K562 (cell line): ENCODE results near the gene BCAR3. TPM values are rescaled to one million over a fixed set of nuclear protein-coding genes. Genes with fewer than 3 reads are reported as not detected.
A peak's percentile ranks its signal among the peaks of the same experiment; 100 is the strongest.

Experiments used
- ATAC-seq: fragments of 200-7000 bp; cut with Tn5 transposase; 3 replicates; pipeline ENCODE4 v1.9.1; 2020; ENCODE audit warnings: moderate library complexity
- BruUV-seq: library from RNA; stranded (reverse); fragments of 400-500 nt; replicated peaks from 2 replicates; lab custom pipeline; 2021; lab: Mats Ljungman, UMichigan
- CTCF ChIA-PET: fragments of 300-600 bp; formaldehyde crosslinking; extraction: SDS; loops from one replicate; lab custom pipeline; 2021; ENCODE audit warnings: low intra/inter-chr PET ratio; lab: Yijun Ruan, JAX
- POLR2A ChIA-PET: fragments of 300-600, 350-650 bp; sonication (Branson Sonifier 250); formaldehyde crosslinking; extraction: SDS; loops from one replicate; lab custom pipeline; 2021; ENCODE audit warnings: antibody characterized with exemption, inconsistent platforms; lab: Yijun Ruan, JAX
- DNase-seq, 4 experiments: peaks; one replicate each; pipeline versions ENCODE4 v3.0.0 to v3.0.0-alpha.2; 2011 to 2018; ENCODE audit warnings: low spot score in 3 of 4, mixed read lengths in 3 of 4; ENCODE audit errors: extremely low read depth in 1 of 4
- FAIRE-seq: peaks from 2 replicates; lab custom pipeline; 2011; peaks lifted over from hg19 to GRCh38; lab: Jason Lieb, UNC
- H2AFZ ChIP-seq: 2 replicates; pipeline ENCODE4 v1.6.0; 2011; ENCODE audit warnings: low read depth, low read length, control low read depth, inconsistent platforms
- H3K27ac ChIP-seq: fragments of 200-600 bp; 3 replicates; pipeline ENCODE4 v1.8.0; 2011; ENCODE audit warnings: low read depth, mild to moderate bottlenecking, control low read depth, inconsistent platforms, low read length, moderate library complexity, mixed read lengths; ENCODE audit errors: extremely low read depth
- H3K27me3 ChIP-seq, 2 experiments: fragments of 300-600 bp in 1 of 2; 2 replicates in 1 of 2; 3 replicates in 1 of 2; pipeline versions ENCODE4 v1.6.0 to v1.8.0; 2011; ENCODE audit warnings: inconsistent platforms in 2 of 2, low read length in 2 of 2, mild to moderate bottlenecking in 1 of 2, mixed read lengths in 1 of 2, moderate library complexity in 1 of 2; ENCODE audit not compliant: control insufficient read depth in 2 of 2, insufficient read depth in 2 of 2
- H3K36me3 ChIP-seq: fragments of 300-600 bp; 3 replicates; pipeline ENCODE4 v1.8.0; 2011; ENCODE audit warnings: mild to moderate bottlenecking, low read length, inconsistent platforms; ENCODE audit not compliant: control insufficient read depth, insufficient read depth
- H3K4me1 ChIP-seq, 2 experiments: fragments of 200-600 bp in 1 of 2; replicated peaks in 1 of 2; 2 replicates in 1 of 2; 3 replicates in 1 of 2; pipeline versions ENCODE4 v1.5.1 to v1.8.0; 2011; ENCODE audit warnings: inconsistent platforms in 2 of 2, low read length in 2 of 2, mild to moderate bottlenecking in 1 of 2, mixed read lengths in 1 of 2, moderate library complexity in 1 of 2; ENCODE audit not compliant: control insufficient read depth in 2 of 2, insufficient read depth in 2 of 2
- H3K4me2 ChIP-seq: 2 replicates; pipeline ENCODE4 v1.6.1; 2011; ENCODE audit warnings: low read length, control low read depth, inconsistent platforms, mixed read lengths; ENCODE audit not compliant: insufficient read depth
- H3K4me3 ChIP-seq: fragments of 200-600 bp; sonication (generic), shearing (Covaris generic); 2 replicates; pipeline ENCODE4 v1.5.1; 2016; ENCODE audit warnings: control low read depth, inconsistent platforms
- H3K79me2 ChIP-seq: fragments of 200-600 bp; 3 replicates; pipeline ENCODE4 v1.8.0; 2011; ENCODE audit warnings: low read length, inconsistent platforms; ENCODE audit not compliant: control insufficient read depth, insufficient read depth
- H3K9ac ChIP-seq, 2 experiments: 2 replicates each; pipeline versions ENCODE4 v1.6.0 to v1.6.1; 2011; ENCODE audit warnings: low read depth in 2 of 2, low read length in 2 of 2, control low read depth in 1 of 2, inconsistent platforms in 1 of 2, mild to moderate bottlenecking in 1 of 2, mixed read lengths in 1 of 2; ENCODE audit not compliant: insufficient read depth in 1 of 2
- H3K9me1 ChIP-seq: one replicate; pipeline ENCODE4 v1.6.0; 2011; ENCODE audit warnings: inconsistent platforms, mild to moderate bottlenecking, low read length, moderate library complexity; ENCODE audit not compliant: control insufficient read depth, insufficient read depth
- H3K9me3 ChIP-seq: replicated peaks from 2 replicates; pipeline ENCODE4 v1.5.1; 2011; ENCODE audit warnings: low read depth, low read length, inconsistent platforms; ENCODE audit not compliant: control insufficient read depth, insufficient read depth
- H4K20me1 ChIP-seq: replicated peaks from 2 replicates; pipeline ENCODE4 v1.6.1; 2011; ENCODE audit warnings: low read length, inconsistent platforms, mixed read lengths; ENCODE audit not compliant: control insufficient read depth, insufficient read depth
- CC2D1A ChIP-seq: fragments of 450-650 bp; IDR thresholded peaks from 2 replicates; pipeline ENCODE4 v1.6.1; 2017; ENCODE audit warnings: mild to moderate bottlenecking
- CREM ChIP-seq: IDR thresholded peaks from 2 replicates; pipeline ENCODE4 v1.6.1; 2014; ENCODE audit warnings: antibody characterized with exemption, low read depth
- ELF1 ChIP-seq: fragments of 200-800 bp; sonication (Bioruptor generic); IDR thresholded peaks from 2 replicates; pipeline ENCODE4 v1.6.1; 2016; ENCODE audit warnings: missing genetic modification characterization, missing compliant biosample characterization
- FOXK2 ChIP-seq, 2 experiments: fragments of 450-650 bp; IDR thresholded peaks in 1 of 2; conservative IDR thresholded peaks in 1 of 2; 2 replicates each; pipeline ENCODE4 v1.6.1; 2016; ENCODE audit warnings: low read depth in 2 of 2, mild to moderate bottlenecking in 1 of 2
- GTF2A2 ChIP-seq: IDR thresholded peaks from 2 replicates; pipeline ENCODE4 v1.6.1; 2016; ENCODE audit warnings: mild to moderate bottlenecking, missing genetic modification characterization, missing compliant biosample characterization
- HDAC3 ChIP-seq: fragments of 450-650 bp; IDR thresholded peaks from 2 replicates; pipeline ENCODE4 v1.6.1; 2018; ENCODE audit warnings: borderline replicate concordance, mild to moderate bottlenecking, moderate library complexity; ENCODE audit not compliant: partially characterized antibody
- MAFG ChIP-seq: fragments of 450-650 bp; conservative IDR thresholded peaks from 2 replicates; pipeline ENCODE4 v1.6.1; 2016; ENCODE audit warnings: missing genetic modification characterization, missing compliant biosample characterization
- MEIS2 ChIP-seq: fragments of 450-650 bp; IDR thresholded peaks from 2 replicates; pipeline ENCODE4 v1.6.1; 2014; ENCODE audit warnings: mild to moderate bottlenecking; ENCODE audit not compliant: partially characterized antibody
- PBX2 ChIP-seq, 2 experiments: IDR thresholded peaks in 1 of 2; conservative IDR thresholded peaks in 1 of 2; 2 replicates each; pipeline ENCODE4 v1.6.1; 2016; ENCODE audit warnings: low read depth in 2 of 2, mild to moderate bottlenecking in 1 of 2, missing compliant biosample characterization in 1 of 2, missing genetic modification characterization in 1 of 2, moderate library complexity in 1 of 2
- RBM14 ChIP-seq: fragments of 200-400 bp; formaldehyde crosslinking; IDR thresholded peaks from 2 replicates; pipeline ENCODE4 v1.6.1; 2018; ENCODE audit warnings: low read depth, mild to moderate bottlenecking, low read length, moderate library complexity, borderline replicate concordance; ENCODE audit not compliant: insufficient read depth
- SMAD4 ChIP-seq: fragments of 250-450 bp; sonication (Bioruptor Pico); conservative IDR thresholded peaks from 2 replicates; pipeline ENCODE4 v1.8.0; 2021; ENCODE audit warnings: inconsistent platforms, mild to moderate bottlenecking, moderate library complexity
- TCF3 ChIP-seq: sonication (generic); formaldehyde crosslinking; IDR thresholded peaks from 2 replicates; pipeline ENCODE4 v1.4.0; 2020; ENCODE audit warnings: mild to moderate bottlenecking, missing genetic modification reagents
- ZNF316 ChIP-seq: fragments of 450-650 bp; IDR thresholded peaks from 2 replicates; pipeline ENCODE4 v1.6.1; 2016
- ZNF324 ChIP-seq: fragments of 250-450 bp; sonication (Bioruptor Pico); IDR thresholded peaks from 2 replicates; pipeline ENCODE4 v1.4.0; 2020; ENCODE audit warnings: mild to moderate bottlenecking
- ZNF707 ChIP-seq: fragments of 250-450 bp; sonication (Bioruptor Pico); conservative IDR thresholded peaks from 2 replicates; pipeline ENCODE4 v1.8.0; 2022; ENCODE audit warnings: inconsistent platforms, mild to moderate bottlenecking, moderate library complexity
- WGBS: fragments of 100-300 bp; shearing (Covaris generic); methylation state at CpG from one replicate; pipeline ENCODE4 v1.1.6; 2016; ENCODE audit warnings: low coverage, mixed read lengths; ENCODE audit not compliant: insufficient coverage; ENCODE audit errors: missing lambda C conversion rate; 5-methylcytosine and 5-hydroxymethylcytosine counted together
- in situ Hi-C: fragments of 300-500 bp; cut with MboI; formaldehyde crosslinking; loops from 4 replicates; pipeline ENCODE4 v1.15.0; 2018; ENCODE audit warnings: inconsistent platforms, mixed read lengths
- intact Hi-C: fragments of 100-400 bp; cut with micrococcal nuclease; formaldehyde crosslinking; loops from 2 replicates; pipeline ENCODE4 v1.14.2; 2022
- polyA plus RNA-seq, 8 experiments: library from polyadenylated mRNA; depleted of rRNA in 4 of 8; stranded (reverse) in 5 of 8; unstranded in 3 of 8; fragments of >200 nt; fragmentation: Nextera tagmentation in 2 of 8; fragmentation: Illumina TruSeq in 1 of 8; extraction: Ambion mirVana in 2 of 8; extraction: Trizol in 1 of 8; gene quantifications; 2 replicates each; pipeline versions ENCODE4 v1.2.1 to v1.2.3, GENCODE V29; 2011 to 2014; ENCODE audit warnings: inconsistent platforms in 1 of 8, missing spikeins in 1 of 8
- total RNA-seq, 7 experiments: library from RNA; depleted of rRNA in 6 of 7; stranded (reverse); fragments of >200 nt in 6 of 7; fragmentation: Illumina TruSeq in 2 of 7; extraction: Trizol in 2 of 7; gene quantifications; 2 replicates each; pipeline versions ENCODE4 v1.2.1 to v1.2.3, GENCODE V29; 2011 to 2021; ENCODE audit warnings: low replicate concordance in 1 of 7

The BCAR3 gene
- total and polyA plus RNA-seq, 9 of the 15 experiments (the other 6 are each of a cell fraction or from before 2014, with no cell fraction given), result 1.8 to 6.3 (median 3.8) TPM

- Histone ChIP-seq H3K9me1 (no peaks in the 10 kb centered on the region), H3K4me1 (peaks cover 0 to 12% of the 10 kb centered on the region in 2 experiments; a peak in 4 of 5 replicates), H3K27ac (no peak overlapping the region), H2AFZ (no peak overlapping the region), H3K4me3 (no peak overlapping the region), H3K9ac (no peak overlapping the region), H4K20me1 (0 out of 2 replicates have a peak, but pooled peaks cover 3% of the 10 kb centered on the region), H3K36me3 (no peaks in the 10 kb centered on the region), H3K9me3 (no peaks in the 10 kb centered on the region), H3K79me2 (no peaks in the 10 kb centered on the region), H3K4me2 (no peak overlapping the region), H3K27me3 (peaks cover 0 to 18% of the 10 kb centered on the region in 2 experiments; a peak in 2 of 5 replicates)
- POLR2A ChIA-PET, result no interaction called here
- in situ Hi-C loops (no loop called here), intact Hi-C loops (no loop called here)
- 5% methylated on average over 3 of the region's 3 CpGs for WGBS
- peak; percentile 43 to 47 (median 45) for DNase-seq
- peak; percentile 29 for FAIRE-seq
- CTCF ChIA-PET, result no interaction called here
- ATAC-seq, result peak; percentile 69
- no TSS peak for BruUV-seq
- TF ChIP-seq GTF2A2 (tag) (no peak), ELF1 (tag) (no peak), MAFG (tag) (0 out of 2 replicates have a peak, but pooled peaks have one; percentile 6), SMAD4 (CRISPR knock-in tag) (peak; percentile 47), TCF3 (CRISPR knock-in tag) (peak; percentile 36; the same call in 1 of the 2 replicates), FOXK2 (conservative IDR thresholded peaks at IDR 0.05 in 1 of 2, IDR thresholded peaks at IDR 0.05 in 1 of 2; ENCODE audit: low read depth in 2 of 2) (no peak), ZNF324 (no peak), PBX2 (CRISPR knock-in tag; IDR thresholded peaks at IDR 0.05; ENCODE audit: low read depth) (no peak), PBX2 (tag; conservative IDR thresholded peaks at IDR 0.05; ENCODE audit: low read depth) (peak; percentile 50; the same call in 1 of the 2 replicates), MEIS2 (peak; percentile 78), CC2D1A (no peak), CREM (peak; percentile 24; the same call in 1 of the 2 replicates), ZNF707 (no peak), HDAC3 (no peak), RBM14 (no peak), ZNF316 (peak; percentile 12; the same call in 1 of the 2 replicates)
Measured at GRCh38 chr1:93703643-93704042, 22.0 kb upstream of the BCAR3 start.
